Chondrocyte (in vitro differentiated cells): ENCODE measurements around the gene GALNT13. TPM values are rescaled to one million over a fixed set of nuclear protein-coding genes. Genes with fewer than 3 reads are reported as not detected.

Experiments
- DNase-seq: peaks from one replicate; pipeline ENCODE4 v3.0.0; 2021; ENCODE audit warnings: mixed read lengths, low spot score
- H3K27ac Mint-ChIP-seq: one replicate; pipeline ENCODE4 v1.8.0; 2021; ENCODE audit warnings: mild to moderate bottlenecking, moderate library complexity, mixed read lengths; ENCODE audit not compliant: unreplicated experiment
- H3K27me3 Mint-ChIP-seq: 2 replicates; pipeline ENCODE4 v1.8.0; 2021; ENCODE audit warnings: low read depth, mixed read lengths
- H3K36me3 Mint-ChIP-seq: 2 replicates; pipeline ENCODE4 v1.8.0; 2021; ENCODE audit warnings: low read depth, mixed read lengths
- H3K4me1 Mint-ChIP-seq: 2 replicates; pipeline ENCODE4 v1.8.0; 2021; ENCODE audit warnings: low read depth, mild to moderate bottlenecking, mixed read lengths
- H3K4me3 Mint-ChIP-seq: one replicate; pipeline ENCODE4 v1.8.0; 2021; ENCODE audit warnings: mild to moderate bottlenecking, moderate library complexity, mixed read lengths; ENCODE audit not compliant: unreplicated experiment
- H3K9me3 Mint-ChIP-seq: 2 replicates; pipeline ENCODE4 v1.8.0; 2021; ENCODE audit warnings: low read depth, mixed read lengths
- CTCF ChIP-seq: fragments of 200-600 bp; sonication (generic); IDR thresholded peaks from 2 replicates; pipeline ENCODE4 v1.5.0; 2021; ENCODE audit warnings: antibody characterized with exemption, mild to moderate bottlenecking, moderate library complexity
- total RNA-seq: library from RNA; stranded (reverse); gene quantifications from 3 replicates; pipeline ENCODE4 v1.2.1, GENCODE V29; 2021

GALNT13 gene
- total RNA-seq, 1 donor from 2014 or later = not detected

DNA sequence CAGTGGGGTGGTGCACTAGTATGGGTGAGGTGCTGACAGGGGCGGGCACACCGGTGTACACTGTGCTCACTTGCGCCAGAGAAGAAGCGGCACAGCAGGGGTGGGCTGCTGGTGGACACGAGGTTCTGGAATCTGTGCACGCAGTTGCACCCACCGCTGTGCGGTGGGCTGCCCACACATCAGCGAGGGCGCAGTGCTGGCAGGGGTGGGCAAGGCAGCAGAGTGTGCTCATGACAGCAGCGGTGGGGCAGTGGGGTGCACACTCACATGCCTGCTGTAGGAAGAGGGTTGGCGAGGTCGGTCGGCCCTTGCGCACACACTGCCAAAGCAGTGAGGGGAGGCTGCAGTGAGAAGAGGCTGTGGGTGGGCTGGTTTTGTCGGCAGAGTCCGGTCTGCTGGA, 141.8 kb downstream of the GALNT13 start:
- Mint-ChIP-seq H3K36me3 (no peaks in the 10 kb centered on the region), H3K27me3 (no peaks in the 10 kb centered on the region), H3K27ac (no peak overlapping the region), H3K4me3 (no peak overlapping the region), H3K4me1 (no peaks in the 10 kb centered on the region), H3K9me3 (peaks cover 22% of the 10 kb centered on the region)
- DNase-seq = no peak
- no peak for TF ChIP-seq CTCF

GRCh38 chr2:154015233-154015632, 143.5 kb downstream of the GALNT13 start:
- TF ChIP-seq CTCF = no peak
- Mint-ChIP-seq H3K4me3 (no peak overlapping the region), H3K27ac (no peak overlapping the region)

GRCh38 chr2:154029504-154029903, 157.8 kb downstream of the GALNT13 start:
- Mint-ChIP-seq H3K4me3 (no peak overlapping the region), H3K36me3 (no peaks in the 10 kb centered on the region), H3K9me3 (peaks cover 18% of the 10 kb centered on the region), H3K27me3 (peaks cover 2% of the 10 kb centered on the region), H3K27ac (no peak overlapping the region), H3K4me1 (no peaks in the 10 kb centered on the region)
- no peak for DNase-seq
- TF ChIP-seq CTCF = no peak

More at GRCh38 chr2:154015233-154015632, 143.5 kb downstream of the GALNT13 start:
- H3K27me3 Mint-ChIP-seq = peaks cover 3% of the 10 kb centered on the region
- no peaks in the 10 kb centered on the region for H3K4me1 Mint-ChIP-seq
- no peak for DNase-seq
- H3K9me3 Mint-ChIP-seq = peaks cover 15% of the 10 kb centered on the region
- H3K36me3 Mint-ChIP-seq = no peaks in the 10 kb centered on the region

DNA sequence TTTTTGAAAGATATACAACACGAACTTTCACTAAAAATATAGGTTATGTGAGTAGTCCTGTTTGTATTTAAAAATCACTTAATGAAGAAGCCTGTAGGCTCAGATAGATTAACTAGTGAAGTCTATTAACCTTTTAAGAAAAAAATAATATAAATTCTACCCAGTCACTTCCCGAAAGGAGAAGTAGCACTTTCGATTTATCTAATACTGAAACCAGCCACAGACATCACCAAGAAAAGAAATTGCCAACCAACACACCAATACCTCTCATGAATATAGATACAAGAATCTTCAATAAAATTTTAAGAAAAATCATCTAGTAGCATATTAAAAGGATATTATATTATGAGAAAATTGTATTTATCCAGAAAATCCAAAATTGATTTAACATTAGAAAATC, 160.5 kb downstream of the GALNT13 start:
- H3K27ac Mint-ChIP-seq = no peak overlapping the region
- no peaks in the 10 kb centered on the region for H3K4me1 Mint-ChIP-seq
- DNase-seq = no peak
- H3K27me3 Mint-ChIP-seq = peaks cover 2% of the 10 kb centered on the region
- H3K4me3 Mint-ChIP-seq = no peak overlapping the region
- H3K36me3 Mint-ChIP-seq = no peaks in the 10 kb centered on the region
- H3K9me3 Mint-ChIP-seq = peaks cover 11% of the 10 kb centered on the region
- TF ChIP-seq CTCF = no peak

DNA sequence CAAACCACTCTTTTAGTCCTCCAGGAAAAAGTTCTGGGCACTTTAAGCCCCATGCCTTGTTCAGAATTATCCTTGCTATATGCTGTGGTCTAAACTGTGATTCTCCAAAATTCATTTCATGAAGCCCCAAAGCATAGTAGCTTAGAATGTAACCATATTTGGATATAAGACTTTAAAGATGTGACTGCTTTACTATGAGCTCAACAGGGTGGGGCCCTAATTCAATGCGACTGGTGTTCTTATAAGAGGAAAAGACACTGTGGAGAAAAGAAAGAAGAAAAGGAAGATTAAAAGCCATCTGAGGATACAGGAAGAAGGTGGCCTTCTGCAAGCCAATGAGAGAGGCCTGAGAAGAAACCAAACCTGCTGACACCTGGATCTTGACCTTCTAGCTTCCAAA, 174.8 kb downstream of the GALNT13 start:
- no peak for DNase-seq
- Mint-ChIP-seq H3K27me3 (peaks cover 2% of the 10 kb centered on the region), H3K4me1 (no peaks in the 10 kb centered on the region), H3K36me3 (no peaks in the 10 kb centered on the region), H3K4me3 (no peak overlapping the region), H3K27ac (no peak overlapping the region), H3K9me3 (peaks cover 3% of the 10 kb centered on the region)
- no peak for TF ChIP-seq CTCF
